ENCODE results near the gene ITGBL1.

DNA sequence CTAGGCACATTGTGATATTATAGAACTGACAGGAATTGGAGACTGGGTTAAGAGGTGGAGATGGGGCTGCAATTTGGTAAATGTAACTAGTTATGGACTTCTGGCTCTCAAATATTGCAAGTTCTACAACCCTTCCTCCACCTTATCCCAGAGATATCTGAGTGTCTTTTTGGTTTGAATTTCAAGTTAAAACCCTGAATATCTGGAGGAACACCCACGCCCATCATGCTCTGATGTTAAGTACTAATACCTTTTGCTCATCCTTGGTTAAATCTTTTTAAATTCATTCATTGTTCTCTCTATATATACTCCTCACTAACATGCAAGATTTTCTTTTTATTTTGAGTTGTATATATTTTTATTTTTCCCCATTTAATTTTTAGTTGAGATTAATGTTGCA lies 28.9 kb downstream of the ITGBL1 start:
- TF ChIP-seq, protein P1, sequence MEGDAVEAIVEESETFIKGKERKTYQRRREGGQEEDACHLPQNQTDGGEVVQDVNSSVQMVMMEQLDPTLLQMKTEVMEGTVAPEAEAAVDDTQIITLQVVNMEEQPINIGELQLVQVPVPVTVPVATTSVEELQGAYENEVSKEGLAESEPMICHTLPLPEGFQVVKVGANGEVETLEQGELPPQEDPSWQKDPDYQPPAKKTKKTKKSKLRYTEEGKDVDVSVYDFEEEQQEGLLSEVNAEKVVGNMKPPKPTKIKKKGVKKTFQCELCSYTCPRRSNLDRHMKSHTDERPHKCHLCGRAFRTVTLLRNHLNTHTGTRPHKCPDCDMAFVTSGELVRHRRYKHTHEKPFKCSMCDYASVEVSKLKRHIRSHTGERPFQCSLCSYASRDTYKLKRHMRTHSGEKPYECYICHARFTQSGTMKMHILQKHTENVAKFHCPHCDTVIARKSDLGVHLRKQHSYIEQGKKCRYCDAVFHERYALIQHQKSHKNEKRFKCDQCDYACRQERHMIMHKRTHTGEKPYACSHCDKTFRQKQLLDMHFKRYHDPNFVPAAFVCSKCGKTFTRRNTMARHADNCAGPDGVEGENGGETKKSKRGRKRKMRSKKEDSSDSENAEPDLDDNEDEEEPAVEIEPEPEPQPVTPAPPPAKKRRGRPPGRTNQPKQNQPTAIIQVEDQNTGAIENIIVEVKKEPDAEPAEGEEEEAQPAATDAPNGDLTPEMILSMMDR (IDR thresholded peaks at IDR 0.05): no peak
- TF ChIP-seq POLR2A (IDR thresholded peaks at IDR 0.05): no peak

All from tibial nerve (tissue), 3 donors.